NAMALWA (cell line): Measurements from ENCODE around the gene ADGRL3.

Experiments
- DNase-seq: peaks from one replicate; pipeline ENCODE4 v3.0.0-alpha.2; 2015; ENCODE audit warnings: low spot score

The ADGRL3 gene

DNA sequence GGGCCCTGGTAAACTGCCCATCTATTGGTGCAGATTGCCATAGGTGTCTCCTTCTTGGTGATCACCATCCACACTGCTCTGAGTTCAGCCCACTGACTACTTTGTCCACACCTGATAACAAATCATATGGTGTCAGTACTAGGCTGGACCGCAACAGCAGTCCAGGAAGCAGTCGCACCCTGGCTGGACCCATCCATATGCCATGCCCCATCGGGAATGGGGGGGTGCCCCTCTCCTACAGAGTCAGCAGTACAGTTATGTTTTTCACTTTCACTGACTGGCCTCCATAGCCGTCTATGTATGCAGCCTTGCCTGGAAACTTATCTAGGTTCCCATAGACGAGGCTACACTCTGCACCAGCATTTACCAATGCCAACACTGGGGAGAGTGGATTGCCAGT, 226.1 kb downstream of the ADGRL3 start:
- DNase-seq, result no peak

- DNase-seq, result no peak
These were observed 227.1 kb downstream of the ADGRL3 start for GRCh38 chr4:61427099-61427817.

- DNase-seq, result no peak
These were observed 227.8 kb downstream of the ADGRL3 start for GRCh38 chr4:61427818-61428495.

DNA sequence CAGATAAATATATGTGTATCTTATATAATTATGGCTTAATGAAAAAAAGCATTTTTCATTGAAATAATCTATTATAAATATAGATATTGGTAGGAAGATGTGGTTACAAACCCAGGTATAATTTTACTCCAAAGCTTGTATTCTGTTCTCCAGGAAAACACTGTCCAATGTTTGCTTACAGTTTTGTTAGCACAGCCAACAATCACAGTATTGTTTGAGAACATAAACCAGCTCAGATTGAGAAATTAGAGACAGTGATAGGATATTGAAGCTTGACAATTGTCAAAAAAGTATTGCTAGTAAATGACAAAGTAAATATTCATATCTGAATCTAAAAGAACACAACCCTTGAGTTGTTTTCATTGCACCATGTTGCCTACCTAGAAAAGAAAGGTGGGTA, 228.8 kb downstream of the ADGRL3 start:
- DNase-seq, result no peak

DNA sequence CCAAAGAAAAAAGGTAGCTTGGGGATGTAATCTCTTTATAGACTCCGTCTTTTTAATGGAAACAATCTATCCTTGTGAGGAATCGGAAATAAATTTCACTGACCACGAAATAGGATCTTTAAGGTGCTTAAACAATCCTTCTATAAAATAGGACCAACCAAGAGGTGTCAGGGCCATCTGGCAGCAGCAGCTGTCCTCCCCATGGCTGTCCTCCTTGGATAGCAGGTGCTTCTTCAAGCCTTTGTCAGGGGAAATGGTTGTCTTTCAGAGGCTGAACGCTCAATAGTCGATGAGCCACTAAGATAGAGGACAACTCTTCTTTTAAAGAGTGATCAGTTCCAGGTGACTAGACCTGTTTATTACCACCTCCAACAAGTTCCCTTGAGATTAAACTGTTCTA, 231.0 kb downstream of the ADGRL3 start:
- DNase-seq, result no peak

DNA sequence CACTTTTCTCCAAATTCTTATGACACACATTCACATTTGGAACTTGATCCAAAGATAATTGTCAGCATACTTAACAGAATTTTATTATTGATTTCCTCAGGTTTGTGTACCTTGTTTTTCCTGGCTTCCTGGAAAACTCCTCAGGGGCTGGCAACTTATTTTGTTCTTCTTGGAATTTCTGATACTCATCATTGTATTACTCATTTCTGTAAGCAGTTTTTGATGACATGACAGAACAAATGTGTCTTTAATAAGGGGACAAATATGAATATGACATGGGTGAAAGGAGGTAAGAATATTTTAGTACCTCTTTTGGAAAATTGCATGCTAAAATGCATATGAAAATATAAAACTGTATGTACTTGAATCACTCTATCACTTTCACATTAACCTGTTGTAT, 237.8 kb downstream of the ADGRL3 start:
- no peak for DNase-seq

GRCh38 chr4:61440321-61440720, 240.2 kb downstream of the ADGRL3 start:
- DNase-seq, result no peak

- no peak for DNase-seq
These were observed 242.8 kb downstream of the ADGRL3 start for GRCh38 chr4:61442936-61443335.

DNA sequence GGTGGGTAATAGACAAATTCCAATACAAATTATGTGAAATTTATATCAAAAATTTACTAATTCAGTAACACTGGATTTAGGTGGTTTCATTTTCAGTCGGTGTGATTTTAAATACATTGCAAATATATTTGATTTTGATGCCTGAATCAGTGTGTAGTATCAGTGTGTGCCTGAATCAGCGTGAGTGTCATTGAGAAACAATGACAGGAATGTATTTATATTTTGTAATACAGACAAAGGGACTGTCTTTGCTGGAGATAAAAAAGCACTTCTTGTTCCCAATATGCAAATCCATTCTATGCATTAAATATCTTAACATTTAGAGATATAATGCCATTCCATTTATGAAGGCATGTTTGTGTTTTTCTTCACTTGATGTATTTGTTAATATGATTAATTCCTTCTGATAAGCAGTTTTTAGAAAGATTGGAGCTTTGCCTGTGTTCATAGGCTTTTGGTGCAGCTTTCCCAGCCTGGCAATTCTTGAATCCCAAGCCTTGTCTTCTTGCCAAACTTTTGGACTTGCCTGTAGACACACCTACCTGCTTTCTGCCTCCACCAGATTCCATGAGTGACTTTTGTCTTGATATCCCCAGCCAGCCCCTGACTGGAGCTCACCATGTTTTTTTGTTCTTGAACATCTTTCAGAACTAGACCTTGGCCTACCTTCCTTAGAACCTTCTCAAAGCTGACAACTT, 243.8 kb downstream of the ADGRL3 start:
- DNase-seq, result no peak

DNA sequence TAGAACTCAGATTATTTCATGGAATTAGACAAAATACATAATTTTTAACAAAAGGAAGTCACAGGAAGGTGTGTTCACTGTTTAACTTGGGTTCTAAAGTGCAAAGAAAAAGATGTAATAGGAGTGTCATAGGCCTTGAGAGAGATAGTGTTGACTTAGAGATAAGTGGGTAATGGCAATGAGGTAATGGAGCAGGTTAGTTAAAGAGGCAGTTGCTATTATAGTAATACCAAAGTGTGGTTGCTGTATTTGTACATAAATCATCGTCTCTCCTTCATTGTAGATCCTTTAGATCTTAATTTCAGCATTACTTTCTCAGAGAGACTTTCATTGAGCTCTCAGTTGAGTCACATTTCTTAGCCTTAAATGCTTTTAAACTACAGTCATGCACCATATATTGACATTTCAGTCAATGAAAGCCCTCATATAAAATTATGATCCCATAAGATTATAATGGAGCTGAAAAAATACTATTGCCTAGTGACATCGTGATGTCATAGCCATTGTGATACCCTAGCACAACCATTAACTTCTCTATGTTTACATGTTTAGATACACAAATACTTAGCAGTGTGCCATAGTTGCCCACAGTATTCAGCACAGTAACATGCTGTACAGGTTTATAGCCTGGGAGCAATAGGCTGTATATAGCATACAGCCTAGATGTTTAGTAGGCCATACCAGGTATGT, 245.4 kb downstream of the ADGRL3 start:
- DNase-seq, result no peak

- no peak for DNase-seq
These were observed 246.8 kb downstream of the ADGRL3 start for GRCh38 chr4:61446941-61447340.

DNA sequence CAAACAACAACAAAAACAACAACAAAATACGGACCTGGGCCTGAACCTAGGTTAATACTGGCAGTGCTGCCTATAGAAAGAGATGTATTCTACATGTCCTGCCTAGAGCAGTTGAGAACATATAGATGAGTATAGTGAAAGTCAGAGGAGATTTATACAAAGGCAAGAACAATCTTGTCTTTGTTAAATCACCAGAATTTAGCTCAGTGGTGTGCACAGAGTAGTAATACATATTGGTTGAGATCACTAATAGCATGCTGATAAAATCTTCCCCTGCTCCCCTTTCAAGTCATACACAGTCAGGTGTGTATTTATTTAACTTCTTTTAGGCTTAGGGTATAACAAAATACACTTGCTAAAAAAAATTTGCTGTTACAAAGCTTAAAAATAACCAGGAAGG, 247.8 kb downstream of the ADGRL3 start:
- no peak for DNase-seq

GRCh38 chr4:61451935-61452334, 251.8 kb downstream of the ADGRL3 start:
- no peak for DNase-seq

GRCh38 chr4:61461956-61462355, 261.8 kb downstream of the ADGRL3 start:
- no peak for DNase-seq

DNA sequence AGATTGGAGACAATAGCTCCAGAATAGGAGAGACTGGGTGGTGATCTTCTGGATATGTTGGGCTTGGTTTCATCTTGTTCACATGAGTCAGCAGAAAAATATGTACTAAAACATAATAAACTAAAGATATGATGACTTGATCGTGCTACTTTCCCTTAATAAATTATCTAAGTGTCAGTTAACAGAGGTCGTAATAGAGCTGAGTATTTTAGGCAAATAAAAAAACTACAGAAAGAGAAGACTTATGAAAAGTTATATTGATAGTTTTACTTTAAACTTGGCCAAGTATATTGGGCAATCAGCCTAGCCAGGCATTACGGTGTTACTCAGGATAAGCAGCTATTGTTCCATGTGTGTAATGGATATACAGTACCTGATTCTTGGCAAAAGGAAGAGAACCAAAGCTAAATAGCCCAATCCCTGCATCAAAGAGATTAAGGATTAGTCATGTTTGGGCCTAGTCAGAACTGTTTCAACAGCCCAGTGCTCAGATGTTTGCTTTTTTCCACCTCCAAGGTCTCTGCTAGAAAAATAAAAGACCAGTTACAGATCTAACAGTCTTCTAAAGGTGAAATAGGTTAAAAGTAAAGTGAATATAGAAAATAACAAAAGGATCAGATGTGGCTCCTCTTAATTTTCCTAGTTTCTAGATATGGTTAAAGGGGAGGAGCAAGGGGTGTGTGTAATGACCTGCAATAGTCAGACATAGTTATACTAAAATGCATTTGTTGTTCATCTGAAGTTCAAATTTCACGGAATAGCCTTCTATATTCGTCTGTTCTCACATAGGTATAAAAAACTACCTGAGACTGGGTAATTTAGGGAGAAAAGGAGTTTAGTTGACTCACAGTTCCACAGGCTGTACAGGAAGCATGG, 262.6 kb downstream of the ADGRL3 start:
- DNase-seq, result no peak

DNA sequence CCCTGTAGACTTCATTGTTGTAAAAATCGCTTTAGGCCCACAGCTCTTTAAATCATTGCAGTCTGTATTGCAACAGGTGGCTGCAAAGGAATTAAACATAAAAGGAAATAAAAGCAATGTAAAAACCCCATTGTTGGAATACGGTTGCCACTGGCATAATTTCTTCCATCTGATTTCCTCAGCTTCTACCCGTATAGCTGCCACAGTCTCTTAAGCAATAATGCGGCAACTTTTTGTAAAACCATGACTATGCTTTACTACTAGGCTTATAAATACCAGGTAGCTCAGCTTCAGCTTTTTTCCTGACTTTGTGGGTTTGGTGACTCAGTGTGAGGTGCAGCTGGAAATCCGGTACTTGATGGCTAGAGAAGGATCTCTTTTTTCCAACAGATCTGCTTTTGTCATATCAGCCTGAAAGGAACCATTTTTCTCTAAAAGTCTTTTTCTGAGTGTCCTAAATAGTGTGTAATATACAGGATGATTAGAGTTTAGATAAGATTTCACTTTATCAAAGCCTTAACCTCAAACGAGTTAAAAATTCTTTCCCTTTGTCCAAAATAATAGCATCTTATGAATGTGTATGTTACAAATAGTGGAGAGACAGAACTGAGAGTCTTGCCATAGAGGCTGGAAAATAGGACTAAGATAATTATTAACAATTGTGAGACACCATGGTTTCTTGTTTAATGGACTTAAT, 268.0 kb downstream of the ADGRL3 start:
- DNase-seq, result no peak

DNA sequence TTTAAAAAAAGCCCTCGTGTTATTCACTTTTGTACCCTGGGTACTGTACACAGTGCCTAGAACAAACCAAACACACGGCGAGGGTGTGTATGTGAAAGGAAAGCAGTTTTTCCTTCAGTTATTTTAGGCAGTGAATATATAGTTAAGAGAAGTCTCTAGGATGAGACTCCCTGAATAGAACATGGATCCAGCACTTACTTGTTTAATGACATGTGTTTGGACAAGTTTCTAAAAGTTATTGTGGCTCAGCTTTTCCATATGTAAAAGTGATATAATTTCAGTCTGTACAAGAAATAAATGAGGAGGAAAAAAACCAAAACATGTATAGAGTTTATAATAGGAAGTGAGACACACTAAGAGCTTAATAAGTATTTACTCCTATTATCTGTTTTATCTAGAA, 273.2 kb downstream of the ADGRL3 start:
- no peak for DNase-seq

DNA sequence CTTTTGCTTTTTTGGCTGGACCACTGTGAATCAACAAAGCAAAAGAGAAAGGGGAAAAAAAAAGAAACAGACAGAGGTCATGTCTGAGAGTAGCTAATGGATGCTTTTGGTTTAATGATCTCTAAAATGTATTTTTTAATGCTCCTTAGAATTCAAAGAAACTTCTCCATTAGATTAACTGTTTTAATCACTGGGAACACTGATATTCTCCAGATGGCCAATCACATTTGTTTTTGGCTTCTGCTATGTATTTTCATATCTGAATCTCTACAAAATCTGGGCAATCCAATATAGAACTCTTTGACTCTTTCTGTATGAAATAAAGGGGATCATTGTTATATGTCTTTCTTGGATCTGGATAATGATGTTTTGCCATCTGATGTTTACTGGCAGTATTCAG, 278.2 kb downstream of the ADGRL3 start:
- DNase-seq, result no peak

DNA sequence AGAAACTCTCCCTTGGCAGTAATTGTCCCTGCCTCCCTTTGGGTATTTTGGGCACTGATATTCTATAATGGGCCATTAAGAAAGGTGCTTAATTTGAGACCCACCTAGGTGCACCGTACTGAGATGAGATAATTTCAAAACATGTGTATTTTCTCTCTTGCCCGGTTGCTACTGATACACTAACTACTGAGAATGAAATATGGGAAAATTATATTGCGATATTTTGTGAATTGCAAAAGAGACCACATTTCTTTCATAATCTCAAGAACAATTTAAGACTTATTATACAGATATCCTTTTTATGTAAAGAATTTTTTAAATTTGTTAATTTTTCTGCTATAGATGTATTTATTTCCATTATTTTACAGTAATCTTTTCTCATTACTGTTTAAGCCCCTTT, 284.9 kb downstream of the ADGRL3 start:
- DNase-seq, result no peak

DNA sequence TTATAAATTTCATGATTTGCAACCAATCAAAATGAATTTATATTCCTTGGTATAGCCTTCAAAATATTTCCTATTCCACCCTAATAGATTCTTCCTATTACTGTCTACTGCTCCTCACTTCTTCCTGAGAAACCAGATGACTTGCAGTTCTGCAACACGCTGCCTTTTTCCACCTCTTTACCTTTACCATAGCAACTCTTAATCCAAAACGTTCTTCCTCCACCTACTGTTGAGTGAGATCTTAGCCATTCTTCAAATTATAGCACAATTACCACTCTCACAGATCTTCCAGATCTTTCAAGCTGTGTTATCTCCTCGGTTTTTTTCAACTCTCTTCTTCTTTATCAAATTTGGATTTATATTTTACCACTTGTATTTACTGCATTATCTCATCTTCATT, 289.8 kb downstream of the ADGRL3 start:
- DNase-seq, result no peak

DNA sequence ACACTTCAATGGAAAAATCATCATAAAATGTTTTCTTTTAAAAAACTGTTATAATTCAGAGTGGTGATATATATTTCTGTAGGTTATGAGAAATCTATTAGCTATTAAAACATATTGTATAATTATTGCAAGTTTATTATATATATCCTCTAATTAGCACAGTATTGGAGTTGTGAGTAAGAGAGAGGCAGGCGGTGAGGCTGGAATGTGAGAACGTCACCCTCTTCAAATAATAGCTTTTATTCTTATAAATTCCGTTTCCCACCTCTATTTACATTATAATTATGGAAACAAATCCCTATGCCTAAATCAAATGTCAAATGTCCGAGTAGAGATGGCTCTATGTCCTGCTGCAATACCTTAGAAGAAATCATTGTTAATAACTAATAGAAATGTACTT, 292.9 kb downstream of the ADGRL3 start:
- DNase-seq, result no peak
